Activated CD4-positive, alpha-beta T cell treated with anti-CD3 and anti-CD28 coated beads for 48 hours (primary cell): Measurements from ENCODE around the gene TEDC2.
"Not testable (repeated sequence)": the region's sequence is repeated elsewhere in the genome, so short reads cannot be mapped to it uniquely, and the experiment has no call there.

Experiments
- DNase-seq: peaks from one replicate; pipeline ENCODE4 v3.0.0-alpha.2; 2020

TEDC2 gene

DNA sequence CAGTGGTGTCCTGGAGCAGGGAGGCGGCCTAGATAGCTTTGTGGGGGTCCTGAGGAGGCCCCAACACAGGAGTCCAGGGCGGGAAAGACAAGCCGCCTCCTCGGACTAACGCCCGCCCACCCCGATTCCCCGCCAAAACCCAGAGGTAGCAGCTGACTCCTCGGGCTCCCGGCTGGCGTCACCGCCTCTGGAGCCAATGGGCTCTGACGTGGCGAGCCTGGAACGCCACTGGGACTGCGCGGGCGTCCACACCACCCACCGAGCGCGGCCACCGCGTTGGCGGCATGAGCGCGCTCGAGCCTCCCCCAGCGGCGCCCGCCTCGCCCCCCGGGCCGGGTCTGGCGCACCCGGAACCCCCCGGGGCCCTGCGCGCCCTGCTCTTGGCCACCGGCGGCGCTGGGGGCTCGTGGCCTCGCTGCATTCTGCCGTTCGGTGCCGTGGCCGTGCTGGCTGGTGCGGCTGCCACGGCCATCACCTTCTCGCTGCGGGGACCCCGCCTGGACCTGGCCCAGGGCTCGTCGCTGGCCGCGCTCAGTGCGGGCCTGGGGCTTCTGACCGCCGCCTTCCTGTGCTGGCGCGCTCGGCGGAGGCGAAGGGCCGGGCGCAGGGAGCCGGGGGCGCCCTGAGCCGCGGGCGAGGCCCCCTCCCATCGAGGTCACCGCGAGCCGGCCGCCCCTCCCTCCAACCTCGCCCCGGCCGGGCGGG lies 7.8 kb downstream of the TEDC2 start:
- peak; percentile 52 for DNase-seq

DNA sequence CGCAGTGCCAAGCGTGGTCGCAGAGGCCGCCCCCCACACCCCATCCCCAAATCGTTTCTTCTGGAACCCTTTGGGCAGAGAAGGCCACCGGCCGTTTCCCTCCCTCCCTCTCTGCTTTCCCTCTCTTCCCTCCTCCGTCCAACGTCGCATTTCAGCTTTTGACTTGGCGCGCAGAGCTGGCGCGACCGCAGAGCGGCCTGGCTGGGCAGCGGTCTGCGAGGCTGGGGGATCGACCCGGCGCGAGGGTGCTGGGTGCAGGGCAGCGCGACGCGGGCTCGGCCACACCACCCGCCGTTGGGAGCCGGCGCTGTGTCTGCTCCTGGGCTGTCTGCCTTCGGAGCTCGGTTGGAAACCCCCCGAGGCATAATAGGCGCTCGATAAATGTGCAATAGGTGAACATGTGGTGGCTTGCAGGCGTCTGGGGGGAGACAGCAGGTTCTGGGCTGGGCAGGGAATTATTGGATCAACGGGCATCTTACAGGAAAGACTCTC lies 8.4 kb downstream of the TEDC2 start:
- peak; percentile 25 for DNase-seq

DNA sequence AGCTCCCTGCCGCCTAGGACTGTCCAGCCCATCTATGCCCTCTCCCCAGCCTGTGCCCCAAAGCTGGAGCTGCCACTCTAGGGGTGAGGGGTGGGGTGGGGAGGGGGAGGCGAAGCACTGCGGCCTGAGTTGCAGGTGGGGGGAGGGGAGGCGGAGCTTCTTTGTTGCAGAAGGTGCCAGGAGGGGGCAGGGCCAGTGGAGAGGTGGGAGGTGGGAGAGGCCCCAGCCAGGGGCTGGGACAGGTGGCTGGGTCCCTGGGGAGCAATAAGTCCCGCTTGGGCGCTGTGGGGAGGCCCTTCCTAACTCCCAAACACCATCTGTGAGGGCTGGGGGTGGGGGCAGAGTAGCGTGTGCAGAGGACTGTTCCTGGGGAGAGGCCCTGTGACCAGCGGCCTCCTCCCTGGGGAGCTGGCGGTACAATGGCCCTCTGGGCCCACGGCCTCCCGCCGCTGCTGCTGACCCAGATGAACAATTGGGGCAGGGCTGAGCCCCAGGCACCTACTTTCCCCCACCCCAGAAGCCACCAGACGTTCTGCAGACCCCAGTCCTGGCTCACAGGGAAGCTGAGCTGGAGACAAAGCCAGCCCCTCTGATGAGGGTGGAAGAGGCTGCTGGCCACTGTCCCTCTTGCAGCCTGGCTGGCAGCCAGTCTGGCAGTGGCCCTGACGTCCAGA lies 9.0 kb downstream of the TEDC2 start:
- no peak for DNase-seq

DNA sequence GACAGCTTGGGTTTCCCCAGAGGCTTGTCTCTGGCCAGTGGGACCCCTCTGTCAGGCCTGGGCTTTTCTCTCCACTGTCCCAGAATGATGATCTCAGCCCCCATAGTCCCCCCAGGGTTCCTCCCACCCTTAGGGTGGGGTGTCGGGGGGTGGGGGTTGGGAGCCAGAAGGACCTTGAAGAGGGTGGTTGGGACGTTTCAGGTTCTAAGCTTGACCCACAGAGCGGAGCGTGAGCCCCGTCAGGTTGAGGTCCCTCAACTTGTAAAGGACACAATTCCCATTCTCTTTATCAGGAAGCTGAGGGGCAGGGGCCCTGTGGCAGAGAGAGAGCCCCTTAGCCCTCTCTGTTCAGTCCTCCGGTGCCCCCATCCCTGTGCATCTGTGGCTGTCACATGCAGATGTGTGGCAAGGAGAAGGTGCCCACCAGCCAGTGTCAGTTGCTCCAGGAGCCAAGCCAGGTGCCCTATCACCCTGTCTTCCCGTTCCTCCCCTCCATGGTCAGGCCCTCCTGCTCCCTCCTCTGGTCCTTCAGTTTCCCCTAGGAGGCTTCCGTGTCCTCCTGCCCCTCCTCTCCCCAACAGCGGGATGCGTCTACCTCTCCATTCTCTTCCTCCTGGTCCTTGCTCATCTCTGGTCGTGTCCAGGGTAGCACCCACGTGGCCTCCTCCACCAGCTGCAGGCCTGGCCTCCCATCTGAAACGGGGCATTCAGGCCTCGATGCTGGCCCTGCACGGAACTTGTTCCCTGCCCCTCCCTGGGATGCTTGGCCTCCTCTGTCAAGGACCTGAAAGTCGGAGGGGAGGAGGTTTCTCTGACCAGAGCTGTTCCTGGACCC lies 9.7 kb downstream of the TEDC2 start:
- DNase-seq: no peak

DNA sequence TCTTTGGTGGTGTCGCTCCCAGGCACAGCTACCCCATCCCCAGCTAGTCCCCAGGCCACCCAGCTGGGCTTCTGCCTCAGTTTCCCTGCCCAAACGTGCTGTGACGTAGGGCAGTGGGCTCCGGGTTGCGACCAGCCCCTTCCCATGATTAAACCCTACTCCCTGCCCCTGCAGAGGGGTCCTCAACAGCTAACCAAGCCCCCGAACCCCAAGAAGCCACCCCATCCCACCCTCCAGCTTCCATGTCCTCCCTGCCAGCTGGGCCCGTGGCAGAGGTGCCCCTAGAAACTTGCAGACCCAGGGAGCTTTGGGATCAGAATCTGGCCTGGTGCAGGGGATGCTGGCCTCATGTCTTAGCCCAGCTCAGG lies 10.3 kb downstream of the TEDC2 start:
- no peak for DNase-seq

DNA sequence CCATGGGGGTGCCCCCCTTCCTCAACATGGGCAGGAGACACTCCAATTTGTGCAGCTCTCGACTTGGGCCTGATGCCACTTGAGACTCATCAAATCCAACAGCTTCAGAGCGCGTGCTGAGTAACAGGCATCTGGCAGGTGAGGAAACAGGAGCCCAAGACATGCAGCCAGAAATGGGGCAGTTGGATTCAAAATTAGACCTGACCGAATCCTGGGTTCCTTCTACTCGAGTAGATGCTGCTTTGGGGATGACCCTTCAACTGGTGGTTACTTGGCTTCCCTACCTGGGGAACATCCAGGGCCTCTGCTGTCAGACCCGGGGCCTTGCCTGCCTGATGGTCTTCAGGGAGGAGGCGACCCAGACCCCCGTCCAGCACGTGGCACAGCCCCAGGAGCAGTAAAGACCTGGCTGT lies 10.7 kb downstream of the TEDC2 start:
- peak; percentile 36 for DNase-seq

DNA sequence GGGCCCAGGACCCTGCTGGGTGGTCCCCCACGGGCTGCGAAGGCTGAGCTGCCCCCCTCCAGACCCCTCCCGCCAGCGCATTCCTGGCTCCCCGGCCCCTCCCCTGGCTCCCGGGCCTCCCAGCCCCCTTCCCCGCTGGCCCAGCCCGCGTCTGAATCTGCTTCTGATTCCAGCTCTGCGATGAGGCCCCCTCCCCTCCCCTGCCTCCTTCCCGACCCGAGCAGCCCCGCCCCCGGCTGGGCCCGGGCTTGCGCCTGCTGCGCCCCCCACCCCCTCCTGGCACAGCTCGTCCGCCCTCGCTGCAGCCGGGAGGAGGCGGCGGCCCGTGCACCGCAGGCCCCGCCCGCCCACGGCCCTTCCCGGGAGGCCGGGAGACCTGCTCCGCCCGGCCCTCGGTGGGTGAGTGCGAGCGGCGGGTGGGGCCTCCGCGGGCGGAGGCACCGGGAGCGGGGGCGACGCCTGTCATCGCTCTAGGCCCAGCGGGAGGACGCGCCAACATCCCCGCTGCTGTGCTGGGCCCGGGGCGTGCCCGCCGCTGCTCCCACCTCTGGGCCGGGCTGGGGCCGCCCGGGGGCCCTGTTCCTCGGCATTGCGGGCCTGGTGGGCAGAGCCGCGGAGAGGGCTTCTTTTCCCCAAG lies 11.2 kb downstream of the TEDC2 start, which contains the start of gene NTN3:
NTN3 (plus strand) TSS at position 282 of the 637 bp plus-strand sequence. CDS start 405 bp downstream, outside the sequence.
- peak; percentile 23 for DNase-seq

DNA sequence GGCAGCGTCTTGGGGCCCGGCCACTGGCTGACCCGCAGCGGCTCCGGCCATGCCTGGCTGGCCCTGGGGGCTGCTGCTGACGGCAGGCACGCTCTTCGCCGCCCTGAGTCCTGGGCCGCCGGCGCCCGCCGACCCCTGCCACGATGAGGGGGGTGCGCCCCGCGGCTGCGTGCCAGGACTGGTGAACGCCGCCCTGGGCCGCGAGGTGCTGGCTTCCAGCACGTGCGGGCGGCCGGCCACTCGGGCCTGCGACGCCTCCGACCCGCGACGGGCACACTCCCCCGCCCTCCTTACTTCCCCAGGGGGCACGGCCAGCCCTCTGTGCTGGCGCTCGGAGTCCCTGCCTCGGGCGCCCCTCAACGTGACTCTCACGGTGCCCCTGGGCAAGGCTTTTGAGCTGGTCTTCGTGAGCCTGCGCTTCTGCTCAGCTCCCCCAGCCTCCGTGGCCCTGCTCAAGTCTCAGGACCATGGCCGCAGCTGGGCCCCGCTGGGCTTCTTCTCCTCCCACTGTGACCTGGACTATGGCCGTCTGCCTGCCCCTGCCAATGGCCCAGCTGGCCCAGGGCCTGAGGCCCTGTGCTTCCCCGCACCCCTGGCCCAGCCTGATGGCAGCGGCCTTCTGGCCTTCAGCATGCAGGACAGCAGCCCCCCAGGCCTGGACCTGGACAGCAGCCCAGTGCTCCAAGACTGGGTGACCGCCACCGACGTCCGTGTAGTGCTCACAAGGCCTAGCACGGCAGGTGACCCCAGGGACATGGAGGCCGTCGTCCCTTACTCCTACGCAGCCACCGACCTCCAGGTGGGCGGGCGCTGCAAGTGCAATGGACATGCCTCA lies 12.0 kb downstream of the TEDC2 start:
- DNase-seq: no peak

DNA sequence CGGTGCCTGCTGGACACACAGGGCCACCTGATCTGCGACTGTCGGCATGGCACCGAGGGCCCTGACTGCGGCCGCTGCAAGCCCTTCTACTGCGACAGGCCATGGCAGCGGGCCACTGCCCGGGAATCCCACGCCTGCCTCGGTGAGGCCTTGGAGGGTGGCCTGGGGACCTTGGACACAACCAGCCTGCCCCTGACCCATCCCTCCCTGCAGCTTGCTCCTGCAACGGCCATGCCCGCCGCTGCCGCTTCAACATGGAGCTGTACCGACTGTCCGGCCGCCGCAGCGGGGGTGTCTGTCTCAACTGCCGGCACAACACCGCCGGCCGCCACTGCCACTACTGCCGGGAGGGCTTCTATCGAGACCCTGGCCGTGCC lies 12.6 kb downstream of the TEDC2 start:
- no peak for DNase-seq

DNA sequence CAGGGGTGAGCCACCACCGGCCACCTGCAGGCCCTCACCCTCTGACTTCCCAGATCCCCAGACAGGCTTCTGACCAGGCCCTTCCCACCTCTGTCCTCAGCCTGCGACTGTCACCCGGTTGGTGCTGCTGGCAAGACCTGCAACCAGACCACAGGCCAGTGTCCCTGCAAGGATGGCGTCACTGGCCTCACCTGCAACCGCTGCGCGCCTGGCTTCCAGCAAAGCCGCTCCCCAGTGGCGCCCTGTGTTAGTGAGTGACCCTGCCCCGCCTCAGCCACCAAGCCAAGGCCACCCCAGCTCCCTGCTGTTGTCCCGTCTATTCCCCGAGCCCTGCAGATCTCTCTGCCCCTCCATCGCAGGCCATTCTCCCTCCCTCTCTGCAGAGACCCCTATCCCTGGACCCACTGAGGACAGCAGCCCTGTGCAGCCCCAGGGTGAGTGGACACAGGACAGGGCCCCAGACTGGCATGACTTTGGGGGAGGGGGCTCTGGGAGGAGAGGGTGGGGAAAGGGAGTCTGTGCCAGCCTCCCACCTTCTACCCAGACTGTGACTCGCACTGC lies 13.1 kb downstream of the TEDC2 start:
- no peak for DNase-seq

DNA sequence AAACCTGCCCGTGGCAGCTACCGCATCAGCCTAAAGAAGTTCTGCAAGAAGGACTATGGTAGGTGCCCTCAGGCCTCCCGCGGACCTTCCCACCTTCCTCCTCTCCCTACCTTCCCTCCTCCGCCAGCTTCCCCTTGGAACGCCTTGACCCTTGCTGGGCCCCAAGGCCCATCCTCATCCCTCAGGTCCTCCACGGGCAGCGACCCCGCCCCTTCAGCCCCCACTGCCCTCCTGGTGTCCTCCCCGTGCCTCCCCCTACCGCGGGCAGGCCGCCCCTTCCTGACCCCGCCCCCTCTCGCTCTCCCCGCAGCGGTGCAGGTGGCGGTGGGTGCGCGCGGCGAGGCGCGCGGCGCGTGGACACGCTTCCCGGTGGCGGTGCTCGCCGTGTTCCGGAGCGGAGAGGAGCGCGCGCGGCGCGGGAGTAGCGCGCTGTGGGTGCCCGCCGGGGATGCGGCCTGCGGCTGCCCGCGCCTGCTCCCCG lies 13.6 kb downstream of the TEDC2 start:
- peak; percentile 27 for DNase-seq

DNA sequence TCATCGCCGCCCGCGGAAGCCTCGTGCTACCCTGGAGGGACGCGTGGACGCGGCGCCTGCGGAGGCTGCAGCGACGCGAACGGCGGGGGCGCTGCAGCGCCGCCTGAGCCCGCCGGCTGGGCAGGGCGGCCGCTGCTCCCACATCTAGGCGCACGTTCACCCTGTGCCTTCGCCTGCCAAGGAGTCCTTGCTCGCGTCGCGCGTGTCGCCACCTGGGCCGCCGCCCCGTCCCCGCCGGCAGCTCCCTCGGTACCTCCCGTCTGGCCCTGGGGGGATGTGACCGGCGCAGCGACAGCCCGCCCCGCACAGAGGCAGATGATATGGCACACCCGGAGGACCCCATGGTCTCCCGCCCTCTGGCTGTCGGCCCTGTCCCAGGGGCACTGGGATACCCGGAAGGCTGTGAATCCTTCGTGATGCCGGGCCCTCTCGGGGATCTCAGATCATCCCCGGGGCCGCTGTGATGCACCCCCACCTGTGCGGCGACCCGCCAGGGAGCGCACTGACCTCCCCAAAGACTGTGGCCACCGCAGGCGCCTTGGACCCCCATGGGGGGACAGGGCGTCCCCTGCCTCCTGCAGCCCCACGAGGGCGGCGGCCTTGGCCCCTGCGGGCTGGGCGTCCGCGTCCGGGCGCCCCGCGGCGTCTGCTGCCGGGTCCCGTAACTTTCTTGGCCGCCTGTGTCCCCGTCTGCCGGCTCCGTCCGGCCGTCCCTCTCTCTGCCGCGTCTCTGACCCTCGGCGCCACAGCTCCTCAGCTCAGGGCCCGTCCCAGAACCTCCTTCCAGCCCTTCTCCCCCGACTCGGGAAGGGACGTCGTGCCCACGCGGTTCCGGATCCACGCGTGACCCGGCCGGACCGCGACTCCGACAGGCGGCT lies 14.3 kb downstream of the TEDC2 start:
- peak; percentile 67 for DNase-seq

DNA sequence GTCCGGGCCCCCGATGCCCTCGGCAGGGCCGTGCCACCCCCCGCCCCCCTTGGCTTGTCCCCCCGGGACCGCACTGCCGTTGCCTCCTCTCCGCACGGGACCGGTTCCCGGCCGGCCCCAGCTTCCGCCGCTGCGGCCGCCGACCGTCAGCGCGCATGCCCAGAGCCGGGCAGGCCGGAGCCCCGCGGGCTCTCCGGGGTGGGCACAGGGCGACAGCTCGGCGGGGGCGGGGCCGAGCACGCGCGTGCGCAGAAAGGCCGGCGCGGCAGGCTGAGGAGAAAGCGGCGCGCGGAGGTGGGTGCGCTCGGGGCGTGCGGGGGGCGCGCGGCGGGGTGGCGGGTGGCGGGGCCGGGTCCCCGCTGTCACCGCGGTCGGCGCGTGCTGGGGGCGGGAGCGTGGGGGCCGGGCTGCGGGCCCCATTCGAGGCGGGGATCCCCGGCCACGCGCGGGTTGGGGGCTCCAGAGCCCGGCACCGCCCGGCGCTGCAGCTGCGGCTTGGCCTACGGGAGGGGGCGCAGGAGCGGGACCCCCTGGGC lies 15.0 kb downstream of the TEDC2 start, which contains the start of gene TBC1D24:
TBC1D24 (plus strand) TSS at position 251 of the 536 bp plus-strand sequence. CDS start 21,022 bp downstream, outside the sequence.
- DNase-seq: peak; percentile 84

DNA sequence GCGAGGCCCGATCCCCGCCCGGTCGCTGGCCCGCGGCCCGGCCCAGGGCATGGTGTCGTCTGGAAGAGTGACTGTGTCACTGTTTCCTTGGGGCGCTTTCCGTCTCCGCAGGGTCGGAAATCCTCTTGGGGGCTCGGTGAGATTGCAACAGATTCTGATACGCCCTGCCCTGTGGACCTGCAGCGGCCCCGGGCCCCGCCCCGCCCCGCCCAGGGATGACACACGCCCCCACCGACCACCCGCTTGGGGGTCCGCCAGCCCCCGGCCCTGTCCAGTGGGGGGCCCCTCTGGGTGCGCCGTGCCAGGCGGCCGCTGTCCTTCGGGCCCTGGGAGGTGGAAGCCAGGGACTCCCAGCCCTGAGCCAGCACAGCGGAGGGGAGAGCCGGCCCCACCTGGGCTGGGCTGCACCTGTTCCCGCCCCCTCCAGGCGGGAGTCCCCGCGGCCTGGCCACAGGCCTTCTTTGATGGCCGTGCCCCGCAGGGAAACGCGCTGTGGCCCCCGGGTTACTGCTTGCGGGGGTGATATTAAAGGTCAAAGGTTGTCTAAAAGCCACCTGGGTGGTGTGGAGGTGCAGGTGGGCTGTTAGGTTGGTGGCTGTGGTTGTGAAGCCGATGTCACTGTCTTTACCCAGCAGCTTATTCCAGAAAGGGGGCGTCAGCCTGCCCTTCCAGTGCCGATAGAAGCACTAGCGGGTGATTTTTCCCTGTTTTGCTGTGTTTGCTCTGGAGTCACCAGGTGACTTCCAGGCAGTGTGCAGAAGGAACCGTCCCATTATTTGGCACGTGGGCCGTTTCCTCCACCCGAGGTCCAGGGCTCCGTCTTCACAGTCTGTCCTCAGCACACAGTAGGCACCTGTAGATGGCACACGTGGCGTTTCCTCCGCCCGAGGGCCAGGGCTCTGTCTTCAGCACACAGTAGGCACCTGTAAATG lies 15.8 kb downstream of the TEDC2 start:
- DNase-seq: peak; percentile 46

DNA sequence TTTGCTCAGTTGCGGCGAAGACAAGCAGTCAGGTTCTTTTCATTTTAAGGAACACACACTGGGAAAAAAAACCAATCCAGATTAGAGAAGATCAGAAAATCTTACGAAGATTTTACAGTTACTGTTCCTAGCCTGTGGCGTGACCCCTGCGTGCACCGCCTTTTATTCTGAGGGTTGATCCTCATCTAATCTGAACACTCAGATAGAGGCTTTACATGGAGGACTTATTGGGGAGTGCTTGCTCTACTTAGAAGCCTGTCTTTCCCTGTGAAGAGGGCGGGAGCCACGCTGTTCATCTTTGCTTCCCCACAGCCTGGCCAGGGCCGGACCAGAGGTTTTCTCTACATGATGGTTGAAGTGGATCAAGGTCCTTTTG lies 16.4 kb downstream of the TEDC2 start:
- DNase-seq: no peak

DNA sequence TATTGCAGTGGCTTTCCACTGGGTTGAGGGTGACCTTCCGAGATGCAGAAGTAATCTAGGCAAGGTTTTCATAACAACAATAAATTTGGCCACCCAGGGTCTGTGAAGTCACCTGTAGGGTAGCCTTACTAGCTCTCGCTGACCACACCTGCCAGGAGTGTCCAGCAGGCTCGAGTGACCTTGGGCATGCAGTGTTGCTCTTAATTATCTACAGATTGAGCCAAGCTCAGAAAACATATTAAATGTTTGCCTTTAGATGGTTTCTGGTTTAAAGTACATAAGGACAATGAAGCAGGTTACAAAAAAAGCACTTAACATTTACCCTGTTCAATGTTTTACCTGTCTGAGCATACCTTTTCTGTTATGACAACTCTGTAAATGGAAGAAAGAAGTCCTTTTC lies 16.8 kb downstream of the TEDC2 start:
- DNase-seq: no peak

DNA sequence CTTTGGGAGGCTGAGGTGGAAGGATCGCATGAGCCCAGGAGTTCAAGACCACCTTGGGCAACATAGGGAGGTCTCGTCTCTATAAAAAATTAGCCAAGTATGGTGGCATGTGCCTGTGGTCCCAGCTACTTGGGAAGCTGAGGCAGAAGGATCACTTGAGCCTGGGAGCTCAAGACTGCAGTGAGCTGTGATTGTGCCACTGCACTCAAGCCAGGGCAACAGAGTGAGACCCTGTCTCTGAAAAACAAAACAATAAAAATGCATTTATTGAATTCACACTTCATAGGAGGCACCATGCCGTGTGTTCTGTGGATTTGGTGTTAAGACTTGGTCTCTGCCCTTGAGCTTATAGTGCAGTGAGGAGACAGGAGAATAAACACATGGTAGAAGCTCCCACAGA lies 17.4 kb downstream of the TEDC2 start:
- DNase-seq: no peak

DNA sequence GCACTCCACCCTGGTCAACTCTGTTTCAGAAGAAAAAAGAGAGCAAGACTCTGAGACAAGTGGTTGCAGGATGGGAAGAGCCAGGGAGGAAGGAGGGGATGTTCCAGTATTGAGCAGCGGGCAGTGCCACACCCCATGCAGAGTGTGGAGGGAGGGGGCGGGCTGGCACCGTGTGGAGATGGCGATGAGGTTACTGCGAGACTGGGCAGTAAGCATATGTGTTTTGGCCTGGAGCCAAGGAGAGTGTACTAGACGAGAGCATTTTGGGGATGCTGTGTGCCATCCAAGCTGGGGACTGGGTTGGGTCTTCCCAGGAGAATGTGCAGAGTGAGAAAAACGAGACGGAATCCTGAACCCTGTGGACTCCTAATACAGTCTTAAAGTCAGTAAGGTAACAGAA lies 18.4 kb downstream of the TEDC2 start:
- DNase-seq: no peak

DNA sequence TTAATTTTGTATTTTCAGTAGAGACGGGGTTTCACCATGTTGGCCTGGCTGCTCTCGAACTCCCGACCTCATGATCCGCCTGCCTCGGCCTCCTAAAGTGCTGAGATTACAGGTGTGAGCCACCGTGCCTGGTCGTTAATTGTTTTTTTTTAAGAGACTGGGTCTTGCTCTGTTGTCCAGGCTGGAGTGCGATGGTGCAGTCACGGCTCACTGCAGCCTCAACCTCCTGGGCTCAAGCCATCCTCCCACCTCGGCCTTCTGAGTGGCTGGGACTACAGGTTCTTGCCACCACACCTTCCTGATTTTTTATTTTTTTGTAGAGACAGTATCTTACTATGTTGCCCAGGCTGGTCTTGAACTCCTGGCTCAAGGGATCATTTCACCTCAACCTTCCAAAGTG lies 20.1 kb downstream of the TEDC2 start:
- DNase-seq: not testable (repeated sequence)
